ENCODE results near the gene PROM1. TPM values are rescaled to one million over a fixed set of nuclear protein-coding genes. Genes with fewer than 3 reads are reported as not detected.

The PROM1 gene
- total and polyA plus RNA-seq, 2 of the 4 experiments (the other 2 are of a cell fraction) = not detected

DNA sequence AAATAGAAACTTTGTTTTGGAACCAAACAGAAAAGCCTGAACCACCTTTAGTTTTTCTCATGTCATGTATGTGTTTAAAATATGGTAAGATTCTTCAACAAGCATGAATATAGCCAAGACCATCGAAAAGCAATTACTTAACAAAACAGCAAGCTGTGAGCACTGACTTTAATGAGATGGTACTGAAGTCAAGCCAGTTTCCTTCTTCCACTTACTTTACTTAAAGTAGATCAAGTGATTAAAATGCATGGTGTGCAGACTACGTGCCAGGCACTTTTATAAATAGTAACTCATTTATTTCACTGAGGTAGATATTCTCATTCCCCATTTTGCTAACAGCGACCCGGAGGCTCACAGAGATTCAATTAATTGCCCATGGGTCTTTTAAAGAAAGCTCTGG, 74.7 kb downstream of the PROM1 start:
- H3K4me1 ChIP-seq (ENCODE audit: control insufficient read depth, insufficient read depth, low read length) = no peaks in the 10 kb centered on the region
- H4K5ac ChIP-seq (ENCODE audit: low read depth, low read length) = no peak overlapping the region
- H2BK15ac ChIP-seq (ENCODE audit: low read depth, low read length) = no peak overlapping the region
- no peak overlapping the region for H3K4me3 ChIP-seq (ENCODE audit: insufficient read depth, low read depth, low read length)
- H3K9me1 ChIP-seq (ENCODE audit: insufficient read depth, low read length) = no peaks in the 10 kb centered on the region
- no peak for TF ChIP-seq SMC3 (IDR thresholded peaks at IDR 0.05; ENCODE audit: low read depth, low read length)
- TF ChIP-seq MXI1 (IDR thresholded peaks at IDR 0.05; ENCODE audit: borderline replicate concordance, low read depth, low read length) = no peak
- no peak for TF ChIP-seq POLR2A (IDR thresholded peaks at IDR 0.05; ENCODE audit: low read depth, low read length)
- no peak for TF ChIP-seq RCOR1 (IDR thresholded peaks at IDR 0.05; ENCODE audit: insufficient replicate concordance, low read length)
- WGBS, 2 experiments (ENCODE audit: extremely low coverage in 2 of 2, insufficient read length in 1 of 2) = no CpG with 5 or more reads among the region's 4 CpGs
- no peak overlapping the region for H2BK20ac ChIP-seq (ENCODE audit: low read depth, low read length)
- intact Hi-C loops (cut with micrococcal nuclease) (loop anchor here (10.0 kb wide), 1 partner anchor 774 kb away; no protein-coding TSS in a partner anchor), in situ Hi-C loops (cut with MboI; ENCODE audit: low sequenced_read_pairs) (no loop called here), dilution Hi-C loops (cut with HindIII; ENCODE audit: low sequenced_read_pairs, unreplicated experiment) (no loop called here)
- no peak overlapping the region for H2BK120ac ChIP-seq (ENCODE audit: low read depth, low read length)
- no peak overlapping the region for H2AFZ ChIP-seq (replicated peaks; ENCODE audit: low read length, poor library complexity)
- BruUV-seq (replicated peaks) = no TSS peak
- no peak overlapping the region for H3K4ac ChIP-seq (ENCODE audit: low read depth, low read length)
- H3K14ac ChIP-seq (replicated peaks; ENCODE audit: low read depth, low read length) = no peak overlapping the region
- ChIA-PET POLR2A (ENCODE audit: unreplicated experiment) (no interaction called here), CTCF (interaction anchor here (2.4 kb wide), 1 partner anchor 204 kb away, joined by 7 read pairs; no protein-coding TSS in a partner anchor)
- no peak overlapping the region for H4K8ac ChIP-seq (ENCODE audit: low read depth in 2 of 2, low read length in 2 of 2)
- no peak overlapping the region for H4K91ac ChIP-seq (ENCODE audit: insufficient read depth, low read depth, low read length)
- H3K9ac ChIP-seq (ENCODE audit: low read depth, low read length) = no peak overlapping the region
- H3K9me3 ChIP-seq (ENCODE audit: control insufficient read depth, insufficient read depth, low read length) = no peaks in the 10 kb centered on the region
- no peak overlapping the region for H2AK9ac ChIP-seq (replicated peaks; ENCODE audit: low read depth, low read length, poor library complexity)
- no peak overlapping the region for H2AK5ac ChIP-seq (ENCODE audit: low read depth, low read length)
- no peak overlapping the region for H2BK5ac ChIP-seq (ENCODE audit: low read depth, low read length, poor library complexity, severe bottlenecking)
- no peaks in the 10 kb centered on the region for H3K36me3 ChIP-seq (ENCODE audit: control insufficient read depth, insufficient read depth, low read length)
- ATAC-seq (ENCODE audit: low read depth) (no peak), DNase-seq (no peak)
- H3K18ac ChIP-seq (ENCODE audit: low read depth, low read length) = no peak overlapping the region
- peaks cover 14% of the 10 kb centered on the region for H3K27me3 ChIP-seq (ENCODE audit: control insufficient read depth, insufficient read depth, low read length)
- H3K79me1 ChIP-seq (ENCODE audit: low read depth in 1 of 2, low read length in 2 of 2) = no peaks in the 10 kb centered on the region
- H3K27ac ChIP-seq (ENCODE audit: insufficient read depth, low read length) = no peak overlapping the region
- no peak overlapping the region for H3K56ac ChIP-seq (ENCODE audit: extremely low read depth, insufficient read depth, low read length)
- no peak overlapping the region for H3K23ac ChIP-seq (ENCODE audit: low read depth, low read length)
- H3K4me2 ChIP-seq (ENCODE audit: low read depth, low read length) = no peak overlapping the region
- no peaks in the 10 kb centered on the region for H4K20me1 ChIP-seq (ENCODE audit: insufficient read depth, low read length)
